GM21423 (cell line): ENCODE data around the gene RNF220.

Source experiments
- ATAC-seq: cut with Tn5 transposase; IDR thresholded peaks from one replicate; pipeline ENCODE4 v1.9.1; 2021; ENCODE audit warnings: mild to moderate bottlenecking, moderate library complexity; ENCODE audit not compliant: unreplicated experiment

The RNF220 gene

GRCh38 chr1:44605914-44606615 is 201.0 kb downstream of the RNF220 start:
- ATAC-seq = no peak

GRCh38 chr1:44606701-44607281 is 201.7 kb downstream of the RNF220 start:
- no peak for ATAC-seq

- no peak for ATAC-seq
Measured at GRCh38 chr1:44608141-44608540, 203.1 kb downstream of the RNF220 start.

GRCh38 chr1:44609412-44609767 is 204.3 kb downstream of the RNF220 start:
- no peak for ATAC-seq

GRCh38 chr1:44609768-44610526 is 204.9 kb downstream of the RNF220 start:
- no peak for ATAC-seq

GRCh38 chr1:44610527-44611148 is 205.6 kb downstream of the RNF220 start:
- ATAC-seq = no peak

GRCh38 chr1:44611419-44611818 is 206.4 kb downstream of the RNF220 start:
- no peak for ATAC-seq

- no peak for ATAC-seq
Measured at GRCh38 chr1:44611866-44612265, 206.8 kb downstream of the RNF220 start.

GRCh38 chr1:44613941-44614340 is 208.9 kb downstream of the RNF220 start:
- ATAC-seq = no peak

GRCh38 chr1:44616284-44616990 is 211.4 kb downstream of the RNF220 start:
- no peak for ATAC-seq

GRCh38 chr1:44616991-44617702 is 212.1 kb downstream of the RNF220 start:
- no peak for ATAC-seq

- no peak for ATAC-seq
Measured at GRCh38 chr1:44617703-44618029, 212.6 kb downstream of the RNF220 start.

- no peak for ATAC-seq
Measured at GRCh38 chr1:44619261-44619900, 214.3 kb downstream of the RNF220 start.

- no peak for ATAC-seq
Measured at GRCh38 chr1:44620072-44620471, 215.0 kb downstream of the RNF220 start.

- ATAC-seq = no peak
Measured at GRCh38 chr1:44621841-44622286, 216.8 kb downstream of the RNF220 start.

- no peak for ATAC-seq
Measured at GRCh38 chr1:44624268-44624901, 219.3 kb downstream of the RNF220 start.

GRCh38 chr1:44625348-44625747 is 220.3 kb downstream of the RNF220 start:
- ATAC-seq = no peak

- ATAC-seq = no peak
Measured at GRCh38 chr1:44628962-44629756, 224.1 kb downstream of the RNF220 start.

GRCh38 chr1:44630116-44630515 is 225.1 kb downstream of the RNF220 start:
- ATAC-seq = no peak
